Suprapubic skin (tissue), 4 donors: ENCODE data around the gene FBXW2. TPM values are rescaled to one million over a fixed set of nuclear protein-coding genes. Genes with fewer than 3 reads are reported as not detected.

Experiments used
- DNase-seq, 2 donors: peaks; one replicate each; pipeline ENCODE4 v3.0.0-alpha.2; 2019; ENCODE audit warnings: low spot score in 2 of 2
- H3K27ac ChIP-seq: fragments of 200-600 bp; sonication (generic); one replicate; pipeline ENCODE4 v1.5.1; 2019
- H3K27me3 ChIP-seq: fragments of 200-600 bp; sonication (generic); one replicate; pipeline ENCODE4 v1.5.1; 2019
- H3K36me3 ChIP-seq: fragments of 200-600 bp; sonication (generic); one replicate; pipeline ENCODE4 v1.5.1; 2019
- H3K4me1 ChIP-seq: fragments of 200-600 bp; sonication (generic); one replicate; pipeline ENCODE4 v1.5.1; 2019
- H3K4me3 ChIP-seq: fragments of 200-600 bp; sonication (generic); one replicate; pipeline ENCODE4 v1.5.1; 2019; ENCODE audit warnings: mild to moderate bottlenecking
- H3K9me3 ChIP-seq: fragments of 200-600 bp; sonication (generic); one replicate; pipeline ENCODE4 v1.5.1; 2019
- EP300 ChIP-seq: sonication (generic); formaldehyde crosslinking; IDR thresholded peaks from one replicate; pipeline ENCODE4 v1.6.1; 2017; ENCODE audit warnings: antibody characterized with exemption
- POLR2A ChIP-seq, 2 donors: fragments of 450-650 bp; IDR thresholded peaks; one replicate each; pipeline ENCODE4 v1.6.1; 2017; ENCODE audit warnings: antibody characterized with exemption in 2 of 2, mild to moderate bottlenecking in 2 of 2, moderate library complexity in 2 of 2
- POLR2AphosphoS5 ChIP-seq, 3 donors: sonication (generic); formaldehyde crosslinking; IDR thresholded peaks; one replicate each; pipeline ENCODE4 v1.6.1; 2017; ENCODE audit warnings: antibody characterized with exemption in 3 of 3
- WGBS: methylation state at CpG from one replicate; pipeline ENCODE4 v1.1.5; 2018; 5-methylcytosine and 5-hydroxymethylcytosine counted together
- total RNA-seq, 4 donors: library from RNA; depleted of rRNA; stranded (reverse); fragments of >200 nt; gene quantifications; one replicate each; pipeline ENCODE4 v1.1.0, GENCODE V29; 2016
- TF ChIP-seq, protein P1 (sequence below), 2 donors: fragments of 200-600 bp in 1 of 2; fragments of 450-650 bp in 1 of 2; sonication (generic) in 1 of 2; IDR thresholded peaks; one replicate each; pipeline ENCODE4 v1.5.1; 2016 to 2019; ENCODE audit warnings: antibody characterized with exemption in 2 of 2, mild to moderate bottlenecking in 1 of 2, moderate library complexity in 1 of 2

Gene FBXW2, protein sequence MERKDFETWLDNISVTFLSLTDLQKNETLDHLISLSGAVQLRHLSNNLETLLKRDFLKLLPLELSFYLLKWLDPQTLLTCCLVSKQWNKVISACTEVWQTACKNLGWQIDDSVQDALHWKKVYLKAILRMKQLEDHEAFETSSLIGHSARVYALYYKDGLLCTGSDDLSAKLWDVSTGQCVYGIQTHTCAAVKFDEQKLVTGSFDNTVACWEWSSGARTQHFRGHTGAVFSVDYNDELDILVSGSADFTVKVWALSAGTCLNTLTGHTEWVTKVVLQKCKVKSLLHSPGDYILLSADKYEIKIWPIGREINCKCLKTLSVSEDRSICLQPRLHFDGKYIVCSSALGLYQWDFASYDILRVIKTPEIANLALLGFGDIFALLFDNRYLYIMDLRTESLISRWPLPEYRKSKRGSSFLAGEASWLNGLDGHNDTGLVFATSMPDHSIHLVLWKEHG
- total RNA-seq, result 10 to 100 TPM; 40.4 to 74.8 (median 52.3) TPM

GRCh38 chr9:120792898-120793765 is at the start of gene FBXW2:
Gene FBXW2, minus strand, starts transcription at chr9:120793416. Its CDS starts 5,158 bp downstream, at chr9:120788258.
- DNase-seq, result peak; percentile 94
- under 1% methylated on average over 28 of the region's 72 CpGs for WGBS
- Histone ChIP-seq H3K4me1 (peaks cover 42% of the 10 kb centered on the region), H3K27me3 (no peaks in the 10 kb centered on the region), H3K9me3 (no peaks in the 10 kb centered on the region), H3K4me3 (peak within 1 kb of the TSS; percentile 86), H3K27ac (peak within 1 kb of the TSS; percentile 91), H3K36me3 (peaks cover 2% of the 10 kb centered on the region)
- TF ChIP-seq POLR2AphosphoS5 (IDR thresholded peaks at IDR 0.05) (peak; percentile 68 to 94 (median 93)), POLR2A (IDR thresholded peaks at IDR 0.05) (peak; percentile 40 to 85), EP300 (no peak)
- TF ChIP-seq, protein P1, sequence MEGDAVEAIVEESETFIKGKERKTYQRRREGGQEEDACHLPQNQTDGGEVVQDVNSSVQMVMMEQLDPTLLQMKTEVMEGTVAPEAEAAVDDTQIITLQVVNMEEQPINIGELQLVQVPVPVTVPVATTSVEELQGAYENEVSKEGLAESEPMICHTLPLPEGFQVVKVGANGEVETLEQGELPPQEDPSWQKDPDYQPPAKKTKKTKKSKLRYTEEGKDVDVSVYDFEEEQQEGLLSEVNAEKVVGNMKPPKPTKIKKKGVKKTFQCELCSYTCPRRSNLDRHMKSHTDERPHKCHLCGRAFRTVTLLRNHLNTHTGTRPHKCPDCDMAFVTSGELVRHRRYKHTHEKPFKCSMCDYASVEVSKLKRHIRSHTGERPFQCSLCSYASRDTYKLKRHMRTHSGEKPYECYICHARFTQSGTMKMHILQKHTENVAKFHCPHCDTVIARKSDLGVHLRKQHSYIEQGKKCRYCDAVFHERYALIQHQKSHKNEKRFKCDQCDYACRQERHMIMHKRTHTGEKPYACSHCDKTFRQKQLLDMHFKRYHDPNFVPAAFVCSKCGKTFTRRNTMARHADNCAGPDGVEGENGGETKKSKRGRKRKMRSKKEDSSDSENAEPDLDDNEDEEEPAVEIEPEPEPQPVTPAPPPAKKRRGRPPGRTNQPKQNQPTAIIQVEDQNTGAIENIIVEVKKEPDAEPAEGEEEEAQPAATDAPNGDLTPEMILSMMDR (IDR thresholded peaks at IDR 0.05), result no peak

DNA sequence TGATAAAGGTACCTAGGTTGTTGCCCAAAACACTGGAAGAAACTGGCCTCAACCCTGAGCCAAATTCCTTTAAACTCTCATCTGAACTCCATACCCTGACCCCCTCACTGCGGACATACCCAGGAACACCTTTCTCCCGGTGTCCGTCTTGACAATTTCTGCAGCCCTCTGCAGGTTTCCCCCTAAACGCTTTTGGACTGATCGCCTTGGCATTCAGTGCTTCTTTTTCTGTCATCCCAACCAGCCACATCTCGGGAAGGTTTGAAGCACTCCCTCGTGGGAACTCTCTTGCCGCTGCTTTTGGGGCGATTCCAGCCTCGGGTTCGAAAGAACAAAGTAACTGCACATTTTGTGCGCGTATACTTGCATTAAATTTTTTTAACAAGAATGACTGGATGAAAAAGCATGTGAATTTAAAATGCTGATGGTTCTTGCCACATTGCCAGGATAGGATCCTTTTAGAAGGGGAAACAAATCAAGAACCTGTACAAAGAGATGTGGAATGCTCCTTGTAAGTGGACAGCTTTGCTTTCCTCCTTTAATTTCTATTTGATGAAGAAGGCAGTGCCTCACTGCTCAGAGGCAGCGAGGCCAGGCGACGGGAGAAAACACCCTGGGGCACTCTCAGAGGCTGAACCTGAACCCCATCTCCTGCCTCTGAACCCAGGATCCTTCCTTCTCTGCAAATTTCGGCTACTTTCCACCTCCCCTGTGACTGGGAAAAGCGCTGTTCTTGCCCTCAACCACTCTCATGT is 48.9 kb upstream of the FBXW2 start:
- Histone ChIP-seq H3K4me1 (peaks cover 19% of the 10 kb centered on the region), H3K27ac (peak overlapping the region; percentile 96), H3K4me3 (peak overlapping the region; percentile 88), H3K9me3 (no peaks in the 10 kb centered on the region), H3K27me3 (no peaks in the 10 kb centered on the region), H3K36me3 (peaks cover 2% of the 10 kb centered on the region)
- TF ChIP-seq, protein P1 (IDR thresholded peaks at IDR 0.05), result no peak
- no peak for TF ChIP-seq EP300
- TF ChIP-seq POLR2AphosphoS5 (IDR thresholded peaks at IDR 0.05), result no peak
- TF ChIP-seq POLR2A (IDR thresholded peaks at IDR 0.05), result no peak
- peak; percentile 66 to 78 for DNase-seq
- 28% methylated on average over 18 of the region's 18 CpGs for WGBS

DNA sequence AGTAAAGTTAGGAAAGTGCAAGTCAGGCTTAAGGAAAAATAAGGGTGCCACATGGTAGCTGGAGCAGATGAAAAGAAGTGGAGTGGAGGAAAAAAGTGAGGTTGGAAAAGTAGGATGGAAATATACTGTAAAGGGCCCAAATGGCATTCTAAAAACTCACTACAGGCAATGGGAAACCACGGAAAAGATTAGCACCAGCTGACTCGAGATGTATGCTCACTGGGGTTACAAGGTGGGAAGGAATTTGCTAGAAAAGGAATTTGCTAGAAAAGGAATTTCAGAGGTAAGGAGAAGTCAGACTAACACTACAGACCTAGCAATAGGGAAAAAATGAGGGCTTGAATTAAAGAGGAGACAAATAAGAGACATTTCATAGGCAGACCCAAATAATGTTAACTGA is 45.9 kb upstream of the FBXW2 start:
- WGBS, result 64% methylated on average over 2 of the region's 2 CpGs
- DNase-seq, result no peak

DNA sequence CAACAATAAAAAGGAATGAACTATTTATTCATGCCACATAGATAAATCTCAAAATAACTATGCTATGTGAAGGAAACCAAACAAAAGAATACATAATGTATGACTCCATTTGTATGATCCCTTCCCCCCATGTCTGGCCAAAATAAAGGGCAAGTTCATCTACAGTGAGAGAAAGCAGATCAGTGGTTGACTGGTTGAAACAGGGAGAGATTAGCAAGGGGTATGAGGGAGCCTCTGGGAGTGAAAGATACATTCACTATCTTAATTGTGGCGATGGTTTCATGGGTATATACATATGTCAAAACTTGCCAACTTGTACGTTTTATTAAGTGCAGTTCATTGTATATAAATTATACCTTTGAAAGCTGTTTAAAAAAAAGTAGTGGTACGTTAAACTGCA is 44.7 kb upstream of the FBXW2 start:
- TF ChIP-seq POLR2A (IDR thresholded peaks at IDR 0.05) (no peak), POLR2AphosphoS5 (IDR thresholded peaks at IDR 0.05) (no peak), EP300 (no peak)
- TF ChIP-seq, protein P1 (IDR thresholded peaks at IDR 0.05), result no peak
- no peak for DNase-seq
- peaks cover 17% of the 10 kb centered on the region for H3K36me3 ChIP-seq
- H3K27me3 ChIP-seq, result no peaks in the 10 kb centered on the region
- no peaks in the 10 kb centered on the region for H3K9me3 ChIP-seq
- no peak overlapping the region for H3K27ac ChIP-seq
- peaks cover 19% of the 10 kb centered on the region for H3K4me1 ChIP-seq
- WGBS, result 82% methylated on average over 3 of the region's 3 CpGs
- no peak overlapping the region for H3K4me3 ChIP-seq

More for the DNA sequence above, 45.9 kb upstream of the FBXW2 start:
- no peaks in the 10 kb centered on the region for H3K9me3 ChIP-seq
- no peaks in the 10 kb centered on the region for H3K27me3 ChIP-seq
- TF ChIP-seq, protein P1 (IDR thresholded peaks at IDR 0.05), result no peak
- TF ChIP-seq POLR2AphosphoS5 (IDR thresholded peaks at IDR 0.05) (no peak), EP300 (no peak), POLR2A (IDR thresholded peaks at IDR 0.05) (no peak)
- H3K27ac ChIP-seq, result no peak overlapping the region
- H3K36me3 ChIP-seq, result peaks cover 13% of the 10 kb centered on the region
- H3K4me1 ChIP-seq, result peaks cover 19% of the 10 kb centered on the region
- H3K4me3 ChIP-seq, result no peak overlapping the region
